ENCODE data around the gene ZFP3. TPM values are rescaled to one million over a fixed set of nuclear protein-coding genes. Genes with fewer than 3 reads are reported as not detected.
"Not testable (repeated sequence)": the region's sequence is repeated elsewhere in the genome, so short reads cannot be mapped to it uniquely, and the experiment has no call there.

ZFP3 gene
- total RNA-seq, 1 donor from 2014 or later, result 2.0 TPM

DNA sequence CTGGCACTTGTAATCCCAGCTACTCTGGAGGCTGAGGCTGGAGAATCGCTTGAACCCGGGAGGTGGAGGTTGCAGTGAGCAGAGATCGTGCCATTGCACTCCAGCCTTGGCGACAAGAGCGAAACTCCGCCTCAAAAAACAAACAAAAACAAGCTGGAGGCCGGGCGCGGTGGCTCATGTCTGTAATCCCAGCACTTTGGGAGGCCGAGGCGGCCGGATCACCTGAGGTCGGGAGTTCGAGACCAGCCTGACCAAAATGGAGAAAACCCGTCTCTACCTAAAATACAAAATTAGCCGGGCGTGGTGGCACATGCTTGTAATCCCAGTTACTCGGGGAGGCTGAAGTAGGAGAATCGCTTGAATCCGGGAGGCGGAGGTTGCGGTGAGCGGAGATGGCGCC lies 992 bp upstream of the ZFP3 start:
- DNase-seq (ENCODE audit: extremely low read depth, low read depth, low spot score), result not testable (repeated sequence)

DNA sequence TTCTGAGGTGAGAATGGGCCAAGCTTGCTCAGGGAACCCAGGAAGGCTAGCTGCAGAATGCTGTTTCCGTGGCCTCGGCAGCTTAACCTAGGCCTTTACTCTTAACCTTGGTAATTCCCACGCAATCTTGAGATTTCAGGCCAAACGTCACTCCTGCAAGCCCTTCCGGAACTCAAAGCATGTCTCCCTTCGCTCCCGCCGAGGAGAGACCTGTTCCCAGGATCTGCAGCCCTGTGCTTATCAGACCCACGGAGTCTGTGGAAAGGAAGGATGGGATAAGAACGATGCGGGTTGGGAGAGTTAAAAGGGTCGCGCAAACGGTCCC lies 524 bp upstream of the ZFP3 start:
- DNase-seq (ENCODE audit: extremely low read depth, low read depth, low spot score), result no peak

DNA sequence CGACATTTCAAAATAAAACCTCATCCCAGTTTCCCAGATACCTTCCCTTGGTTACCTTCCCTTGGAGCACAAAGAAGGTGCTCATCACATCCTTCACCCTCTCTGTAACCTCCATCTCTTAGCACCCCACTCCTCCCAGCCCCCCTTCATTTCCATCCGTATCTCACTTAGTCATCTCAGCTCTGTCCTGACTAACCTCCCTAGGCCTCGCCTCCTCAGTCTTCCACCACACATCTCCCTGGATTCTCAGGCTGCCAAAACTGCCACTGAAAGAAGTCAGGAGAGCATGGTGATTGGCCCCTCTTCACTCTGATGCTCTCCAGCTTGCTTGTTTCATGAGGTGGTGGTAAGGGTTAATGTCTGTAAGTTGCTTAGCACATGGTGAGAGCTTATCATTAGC lies 2.3 kb downstream of the ZFP3 start:
- no peak for DNase-seq (ENCODE audit: extremely low read depth, low read depth, low spot score)

GRCh38 chr17:5092218-5093010 lies 14.1 kb downstream of the ZFP3 start:
- DNase-seq (ENCODE audit: extremely low read depth, low read depth, low spot score), result no peak

GRCh38 chr17:5096731-5097100 lies 18.4 kb downstream of the ZFP3 start:
- DNase-seq (ENCODE audit: extremely low read depth, low read depth, low spot score), result no peak

GRCh38 chr17:5097101-5097834 lies 19.0 kb downstream of the ZFP3 start:
- no peak for DNase-seq (ENCODE audit: extremely low read depth, low read depth, low spot score)

GRCh38 chr17:5099271-5099670 lies 21.0 kb downstream of the ZFP3 start:
- DNase-seq (ENCODE audit: extremely low read depth, low read depth, low spot score), result no peak

DNA sequence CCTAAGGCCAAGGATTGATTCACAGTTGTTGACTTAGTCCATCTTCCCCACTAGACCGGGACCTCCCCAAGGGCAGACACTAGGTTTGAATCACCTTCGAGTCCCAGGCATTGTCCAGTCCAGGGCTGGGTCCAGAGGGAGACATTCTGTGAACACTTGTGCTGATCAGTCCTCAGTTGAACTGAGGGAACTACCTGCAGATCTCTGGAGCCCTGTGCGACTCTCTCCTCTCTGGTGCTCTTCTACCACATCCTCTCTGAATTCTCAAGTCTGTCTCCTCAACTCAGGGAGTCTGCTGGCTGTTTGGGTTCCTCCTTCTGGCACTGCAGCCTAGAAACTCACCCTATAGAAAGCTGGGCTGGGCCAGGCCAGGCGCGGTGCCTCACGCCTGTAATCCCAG lies 22.6 kb downstream of the ZFP3 start:
- no peak for DNase-seq (ENCODE audit: extremely low read depth, low read depth, low spot score)

GRCh38 chr17:5110816-5111215 lies 32.5 kb downstream of the ZFP3 start:
- no peak for DNase-seq (ENCODE audit: extremely low read depth, low read depth, low spot score)

DNA sequence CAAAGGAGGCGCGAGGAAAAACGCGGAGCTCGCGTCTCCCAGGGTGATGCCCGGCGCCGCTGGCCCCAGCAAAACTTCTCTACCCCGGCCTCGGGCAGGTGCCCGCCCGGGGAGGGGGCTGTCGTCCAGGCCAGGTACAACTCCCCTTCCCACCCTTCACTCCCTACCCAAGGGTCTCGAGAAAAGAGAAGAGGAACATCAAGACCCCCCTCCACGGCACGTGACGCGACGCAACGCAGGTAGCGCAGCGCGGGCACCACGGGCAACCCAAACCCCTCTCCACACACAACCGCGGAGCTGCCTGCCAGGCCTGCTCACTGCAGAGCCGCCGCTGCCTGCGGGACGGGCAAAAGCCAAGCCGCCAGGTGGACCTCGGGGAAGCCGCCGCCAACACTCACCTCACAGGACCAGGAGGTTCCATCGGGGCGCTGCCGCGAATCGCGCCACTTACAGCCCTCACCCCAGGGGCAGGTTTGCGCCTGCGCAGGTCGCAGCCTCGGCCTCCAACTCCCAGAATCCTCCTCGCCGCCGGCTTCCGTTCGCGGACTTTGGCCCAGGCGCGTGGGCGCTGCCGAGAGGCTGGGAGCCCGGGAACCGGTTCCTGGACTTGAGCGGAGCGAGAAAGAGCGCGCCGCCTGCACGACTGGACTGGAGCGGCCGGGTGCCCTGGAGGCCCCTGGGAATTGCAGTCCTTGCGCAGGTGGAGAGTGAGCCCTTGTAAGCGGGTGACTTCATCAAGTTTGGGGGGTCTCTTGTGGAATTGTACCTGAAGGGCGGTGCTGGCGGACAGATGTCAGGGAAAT lies 33.3 kb downstream of the ZFP3 start, which contains the start of gene ZNF232:
TSS of gene ZNF232 (minus strand) at position 477 of the 803 bp plus-strand sequence. CDS start at position 421, 56 bp downstream.
- peak; percentile 56 for DNase-seq (ENCODE audit: extremely low read depth, low read depth, low spot score)

GRCh38 chr17:5115673-5116651 lies 37.7 kb downstream of the ZFP3 start, which contains the start of gene USP6:
TSS of gene USP6 (plus strand) at chr17:5116032. CDS start at chr17:5130368, 14,336 bp downstream.
- DNase-seq (ENCODE audit: extremely low read depth, low read depth, low spot score), result no peak

DNA sequence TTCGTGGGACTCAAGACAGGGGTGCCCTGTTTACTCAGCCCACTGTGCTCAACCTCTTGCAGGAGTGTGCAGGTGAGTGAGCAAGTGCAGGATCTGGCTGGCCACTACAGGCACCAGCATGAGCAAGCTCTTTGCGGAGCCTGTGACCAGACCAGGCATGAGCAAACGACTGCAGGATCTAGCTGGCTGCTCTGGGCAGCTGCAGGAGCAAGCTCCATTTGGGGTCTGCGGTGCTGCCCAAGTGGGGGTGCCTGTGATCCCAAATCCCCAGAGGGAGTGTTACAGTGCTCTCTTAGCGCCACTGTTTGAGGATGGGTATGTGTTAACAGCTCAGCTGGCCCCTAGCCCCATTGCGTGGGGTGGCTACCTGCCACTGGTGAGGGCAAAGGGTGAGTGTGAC lies 40.0 kb downstream of the ZFP3 start:
- DNase-seq (ENCODE audit: extremely low read depth, low read depth, low spot score), result no peak

DNA sequence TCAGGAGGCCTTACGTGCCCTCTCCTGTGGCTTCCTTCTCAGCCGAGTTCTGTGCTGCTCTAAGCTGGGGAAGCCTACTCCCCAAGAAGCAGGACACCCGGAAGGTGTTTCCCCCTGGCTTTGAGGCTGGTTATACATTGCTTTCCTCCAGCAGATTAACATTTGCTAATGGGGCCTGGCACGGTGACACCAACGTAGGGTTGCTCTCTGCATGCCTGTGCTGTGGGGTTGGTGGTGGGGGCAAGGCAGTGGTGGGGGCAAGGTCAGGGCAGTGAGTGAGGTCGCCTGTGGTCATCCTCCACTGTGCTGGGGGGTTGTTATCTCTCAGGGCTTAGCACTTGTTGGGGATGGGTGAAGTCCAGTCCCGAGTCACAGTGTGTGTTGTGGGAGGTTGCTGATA lies 41.8 kb downstream of the ZFP3 start:
- DNase-seq (ENCODE audit: extremely low read depth, low read depth, low spot score), result no peak

- DNase-seq (ENCODE audit: extremely low read depth, low read depth, low spot score), result not testable (repeated sequence)
These were observed 42.3 kb downstream of the ZFP3 start for GRCh38 chr17:5120436-5121185.

DNA sequence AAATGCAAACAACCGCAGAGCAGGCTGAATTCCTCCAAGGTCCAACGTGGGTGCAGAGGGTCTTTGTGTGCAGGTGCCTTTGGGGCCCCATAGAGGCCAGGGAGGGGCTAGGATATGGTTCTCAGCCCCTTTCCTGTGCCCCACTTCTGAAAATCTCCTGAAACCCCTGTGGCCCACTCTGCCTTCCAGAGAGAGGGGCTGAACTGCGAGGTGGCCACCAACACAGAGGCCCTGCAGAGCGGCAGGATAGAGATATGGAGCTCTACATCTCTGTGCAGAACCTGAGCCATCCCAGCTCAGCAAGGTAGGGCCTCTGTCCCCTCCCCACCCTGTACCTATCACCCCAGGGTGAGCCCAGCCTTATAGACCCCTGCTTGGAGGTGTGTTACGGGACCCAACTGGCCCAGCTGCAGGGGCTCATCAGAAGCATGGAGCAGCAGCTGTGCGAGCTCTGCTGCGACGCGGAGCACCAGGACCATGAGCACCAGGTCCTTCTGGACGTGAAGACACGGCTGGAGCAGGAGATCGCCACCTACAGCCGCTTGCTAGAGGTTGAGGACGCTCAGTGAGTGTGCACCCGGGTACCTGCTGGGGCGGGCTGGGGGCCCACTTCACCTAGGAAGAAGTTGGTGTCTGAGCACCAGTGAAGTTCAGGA lies 43.0 kb downstream of the ZFP3 start:
- DNase-seq (ENCODE audit: extremely low read depth, low read depth, low spot score), result no peak

- DNase-seq (ENCODE audit: extremely low read depth, low read depth, low spot score), result not testable (repeated sequence)
These were observed 43.8 kb downstream of the ZFP3 start for GRCh38 chr17:5122056-5122455.

GRCh38 chr17:5122586-5123342 lies 44.5 kb downstream of the ZFP3 start:
- no peak for DNase-seq (ENCODE audit: extremely low read depth, low read depth, low spot score)

Measured in glomerular endothelial cell (primary cell).